ENCODE measurements around the gene CTNND2.

- TF ChIP-seq TEAD4 (IDR thresholded peaks at IDR 0.05; ENCODE audit: borderline replicate concordance, insufficient read depth) (no peak), NRF1 (IDR thresholded peaks at IDR 0.05; ENCODE audit: low read depth, low read length) (no peak)
Observed at GRCh38 chr5:11150976-11151375, 753.3 kb downstream of the CTNND2 start.

All from SK-N-SH (cell line).